GM13976 (cell line): ENCODE results near the gene ZNF827.

ENCODE experiments used
- DNase-seq: peaks from one replicate; pipeline ENCODE4 v3.0.0; 2012; ENCODE audit warnings: low spot score
- in situ Hi-C: fragments of 300-500 bp; cut with MboI; formaldehyde crosslinking; loops from one replicate; pipeline ENCODE4 v1.12.0; 2022; ENCODE audit warnings: low sequenced_read_pairs, mixed read lengths, inconsistent platforms; ENCODE audit not compliant: unreplicated experiment
- TF ChIP-seq, protein P1 (sequence below): IDR thresholded peaks from 2 replicates; pipeline ENCODE4 v1.5.1; 2012; ENCODE audit warnings: borderline replicate concordance, mild to moderate bottlenecking; ENCODE audit not compliant: insufficient read depth; ENCODE audit errors: extremely low read depth, missing control alignments, control extremely low read depth

ZNF827 gene

DNA sequence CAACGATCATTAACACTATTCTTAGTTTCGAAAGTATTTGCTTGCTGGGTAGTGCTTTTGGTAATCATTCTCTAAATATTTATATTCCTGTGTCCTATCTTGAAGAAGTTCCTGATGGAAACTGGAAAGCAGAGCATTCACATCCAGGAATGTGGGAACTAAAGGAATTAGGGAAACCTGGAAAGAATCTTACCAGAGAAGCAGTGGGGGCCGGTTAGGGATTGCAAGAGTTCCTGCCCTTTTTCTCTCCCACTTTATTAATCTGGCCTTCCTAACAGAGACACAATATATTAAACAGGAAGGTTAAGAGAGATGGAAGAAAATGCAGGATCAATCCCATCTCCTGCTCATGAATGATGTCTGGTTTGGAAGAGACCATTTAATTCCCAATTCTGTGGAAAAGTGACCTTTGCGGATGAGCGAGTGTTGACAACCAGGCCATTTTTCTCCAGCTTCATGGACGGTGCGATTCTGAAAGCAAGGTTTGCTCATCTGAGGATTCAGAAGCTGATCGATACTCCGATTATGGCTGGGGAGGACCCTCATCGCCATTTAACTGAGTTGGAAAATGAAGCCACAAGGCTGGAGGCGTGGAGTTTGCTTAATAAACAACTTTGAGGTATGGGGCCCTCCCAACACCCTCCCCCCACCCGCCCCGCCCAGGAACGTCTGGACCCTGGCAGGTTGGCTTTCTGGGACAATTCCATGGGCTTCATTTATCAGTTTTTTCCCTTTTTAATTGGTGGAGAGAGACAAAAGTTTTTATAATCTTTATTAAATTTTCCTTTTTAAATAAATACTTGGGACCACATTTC lies 206.4 kb downstream of the ZNF827 start:
- no peak for DNase-seq
- in situ Hi-C loops, result no loop called here
- TF ChIP-seq, protein P1, sequence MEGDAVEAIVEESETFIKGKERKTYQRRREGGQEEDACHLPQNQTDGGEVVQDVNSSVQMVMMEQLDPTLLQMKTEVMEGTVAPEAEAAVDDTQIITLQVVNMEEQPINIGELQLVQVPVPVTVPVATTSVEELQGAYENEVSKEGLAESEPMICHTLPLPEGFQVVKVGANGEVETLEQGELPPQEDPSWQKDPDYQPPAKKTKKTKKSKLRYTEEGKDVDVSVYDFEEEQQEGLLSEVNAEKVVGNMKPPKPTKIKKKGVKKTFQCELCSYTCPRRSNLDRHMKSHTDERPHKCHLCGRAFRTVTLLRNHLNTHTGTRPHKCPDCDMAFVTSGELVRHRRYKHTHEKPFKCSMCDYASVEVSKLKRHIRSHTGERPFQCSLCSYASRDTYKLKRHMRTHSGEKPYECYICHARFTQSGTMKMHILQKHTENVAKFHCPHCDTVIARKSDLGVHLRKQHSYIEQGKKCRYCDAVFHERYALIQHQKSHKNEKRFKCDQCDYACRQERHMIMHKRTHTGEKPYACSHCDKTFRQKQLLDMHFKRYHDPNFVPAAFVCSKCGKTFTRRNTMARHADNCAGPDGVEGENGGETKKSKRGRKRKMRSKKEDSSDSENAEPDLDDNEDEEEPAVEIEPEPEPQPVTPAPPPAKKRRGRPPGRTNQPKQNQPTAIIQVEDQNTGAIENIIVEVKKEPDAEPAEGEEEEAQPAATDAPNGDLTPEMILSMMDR, result no peak

DNA sequence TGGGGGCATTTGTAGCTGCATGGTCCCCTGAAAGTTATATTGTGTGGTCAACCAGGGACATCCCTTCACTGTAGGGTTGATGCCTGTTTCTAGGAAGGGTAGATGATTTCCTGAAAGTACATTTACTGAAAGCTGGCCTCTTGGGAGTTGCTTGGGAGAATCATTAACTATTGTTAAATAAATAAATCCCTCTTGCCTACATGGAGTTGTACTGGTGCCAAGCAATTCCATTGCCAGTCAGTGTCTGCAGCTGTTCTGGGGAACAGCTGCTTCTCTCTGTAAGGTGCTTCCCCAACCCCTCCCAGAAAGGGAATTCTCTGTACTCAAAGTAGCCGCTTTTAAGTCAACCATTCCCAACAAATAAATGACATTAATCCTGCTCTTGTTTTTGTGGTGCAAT lies 207.6 kb downstream of the ZNF827 start:
- in situ Hi-C loops, result no loop called here
- TF ChIP-seq, protein P1, result no peak
- no peak for DNase-seq

DNA sequence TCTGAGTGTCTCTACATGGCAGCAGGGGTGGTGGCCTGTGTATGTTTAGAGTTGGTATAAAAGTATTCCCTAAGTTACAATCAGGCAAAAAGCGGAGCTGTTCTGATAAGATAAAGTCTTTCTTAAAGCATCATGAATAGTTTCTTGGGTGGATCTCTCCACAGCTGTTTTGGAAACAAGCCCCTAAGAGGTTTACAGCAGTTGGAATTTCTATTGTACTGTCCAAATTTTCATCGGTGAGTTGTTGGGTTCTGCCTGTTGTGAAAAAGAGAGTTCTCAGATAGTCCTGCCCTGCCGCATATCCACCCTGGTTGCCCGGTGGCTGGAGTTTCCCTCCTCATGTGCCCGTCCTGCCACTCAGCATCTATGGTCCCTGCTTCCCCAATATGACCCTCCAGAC lies 208.6 kb downstream of the ZNF827 start:
- TF ChIP-seq, protein P1, result no peak
- no peak for DNase-seq
- in situ Hi-C loops, result no loop called here

DNA sequence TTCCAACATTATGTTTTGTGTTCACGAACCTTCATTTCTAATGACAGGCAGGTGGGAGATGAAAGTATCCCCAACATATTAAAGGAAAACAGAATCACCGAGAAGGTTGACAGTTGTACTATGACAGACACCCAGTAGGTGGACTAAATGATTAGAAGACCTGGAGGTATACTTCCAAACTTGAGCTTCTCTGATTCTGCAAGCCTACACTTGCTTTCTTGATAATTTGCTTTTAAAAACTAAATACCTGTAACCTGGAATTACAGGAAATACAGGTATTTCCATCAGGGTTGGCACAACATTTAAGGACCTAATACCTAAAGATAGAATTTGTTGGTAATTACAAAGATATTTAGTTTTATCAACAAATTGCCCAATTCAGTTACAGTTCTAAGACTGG lies 215.3 kb downstream of the ZNF827 start:
- DNase-seq, result no peak
- TF ChIP-seq, protein P1, result no peak
- in situ Hi-C loops, result no loop called here

DNA sequence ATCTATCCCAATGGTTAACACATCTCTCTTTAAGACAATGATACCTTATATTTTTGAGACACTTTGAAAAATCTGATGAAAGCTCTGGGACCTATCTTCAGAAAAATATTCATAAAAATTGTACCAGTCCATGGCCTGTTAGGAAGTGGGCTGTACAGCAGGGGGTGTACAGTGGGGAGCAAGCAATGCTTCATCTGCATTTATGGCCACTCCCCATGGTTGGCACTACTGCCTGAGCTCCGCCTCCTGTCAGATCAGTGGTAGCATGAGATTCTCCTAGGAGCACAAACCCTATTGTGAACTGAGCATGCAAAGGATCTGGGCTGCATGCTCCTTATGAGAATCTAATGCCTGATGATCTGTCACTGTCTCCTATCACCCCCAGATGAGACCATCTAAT lies 216.1 kb downstream of the ZNF827 start:
- no peak for DNase-seq
- in situ Hi-C loops, result no loop called here
- TF ChIP-seq, protein P1, result no peak

DNA sequence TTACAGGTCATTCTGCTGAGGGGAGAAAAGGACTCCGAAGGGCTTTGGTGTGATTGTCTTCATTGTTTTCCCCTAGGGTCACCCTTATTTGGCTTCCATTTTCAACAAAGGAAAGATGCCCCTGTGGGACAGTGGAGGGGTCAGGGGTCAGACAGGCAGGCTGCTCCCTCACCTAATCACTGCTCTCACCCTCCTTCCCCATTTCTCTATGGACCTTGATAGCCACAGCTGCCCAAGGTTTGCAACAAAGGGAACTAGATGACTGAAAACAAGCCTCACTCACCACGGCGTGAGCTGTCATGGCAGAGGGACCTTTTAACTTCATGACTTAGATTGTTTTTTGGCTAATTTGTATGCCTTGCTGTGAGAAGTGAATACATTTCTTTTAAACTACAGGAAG lies 218.0 kb downstream of the ZNF827 start:
- no peak for DNase-seq
- TF ChIP-seq, protein P1, result no peak
- in situ Hi-C loops, result no loop called here
